K562 (cell line): ENCODE results near the gene LYRM1. TPM values are rescaled to one million over a fixed set of nuclear protein-coding genes. Genes with fewer than 3 reads are reported as not detected.

Source experiments
- ELF4 ChIP-seq: fragments of 450-650 bp; formaldehyde crosslinking; IDR thresholded peaks from 2 replicates; pipeline ENCODE4 v1.4.0; 2022; ENCODE audit warnings: missing genetic modification characterization
- HNRNPLL ChIP-seq: fragments of 200-400 bp; formaldehyde crosslinking; IDR thresholded peaks from 2 replicates; pipeline ENCODE4 v1.6.1; 2017; ENCODE audit warnings: low read length, low read depth, mild to moderate bottlenecking; ENCODE audit not compliant: poor library complexity, severe bottlenecking
- ILK ChIP-seq: fragments of 450-650 bp; IDR thresholded peaks from 2 replicates; pipeline ENCODE4 v1.6.1; 2016; ENCODE audit warnings: missing genetic modification characterization, low read depth, mild to moderate bottlenecking, missing compliant biosample characterization, moderate library complexity, borderline replicate concordance
- KLF13 ChIP-seq: fragments of 450-650 bp; IDR thresholded peaks from 2 replicates; pipeline ENCODE4 v1.6.1; 2016; ENCODE audit warnings: missing genetic modification characterization, low read depth, mild to moderate bottlenecking, missing compliant biosample characterization, moderate library complexity, borderline replicate concordance
- SMARCE1 ChIP-seq: fragments of 450-650 bp; IDR thresholded peaks from 2 replicates; pipeline ENCODE4 v1.7.1; 2016; ENCODE audit warnings: mild to moderate bottlenecking
- TRIM28 ChIP-seq: fragments of 450-650 bp; IDR thresholded peaks from 2 replicates; pipeline ENCODE4 v1.6.1; 2017
- ZNF134 ChIP-seq: fragments of 250-450 bp; sonication (Bioruptor Pico); conservative IDR thresholded peaks from 2 replicates; pipeline ENCODE4 v1.4.0; 2020
- ZNF282 ChIP-seq: sonication (generic); formaldehyde crosslinking; IDR thresholded peaks from 2 replicates; pipeline ENCODE4 v1.8.1; 2023; ENCODE audit warnings: missing genetic modification reagents
- polyA plus RNA-seq, 8 experiments: library from polyadenylated mRNA; depleted of rRNA in 4 of 8; stranded (reverse) in 5 of 8; unstranded in 3 of 8; fragments of >200 nt; fragmentation: Nextera tagmentation in 2 of 8; fragmentation: Illumina TruSeq in 1 of 8; extraction: Ambion mirVana in 2 of 8; extraction: Trizol in 1 of 8; gene quantifications; 2 replicates each; pipeline versions ENCODE4 v1.2.1 to v1.2.3, GENCODE V29; 2011 to 2014; ENCODE audit warnings: inconsistent platforms in 1 of 8, missing spikeins in 1 of 8
- total RNA-seq, 7 experiments: library from RNA; depleted of rRNA in 6 of 7; stranded (reverse); fragments of >200 nt in 6 of 7; fragmentation: Illumina TruSeq in 2 of 7; extraction: Trizol in 2 of 7; gene quantifications; 2 replicates each; pipeline versions ENCODE4 v1.2.1 to v1.2.3, GENCODE V29; 2011 to 2021; ENCODE audit warnings: low replicate concordance in 1 of 7
- TF ChIP-seq, protein P1 (sequence below), 2 experiments: fragments of 450-650 bp; IDR thresholded peaks; 2 replicates each; pipeline ENCODE4 v1.6.1; 2016; ENCODE audit warnings: mild to moderate bottlenecking in 2 of 2, borderline replicate concordance in 1 of 2, low read depth in 1 of 2, moderate library complexity in 1 of 2
- TF ChIP-seq, protein P2 (sequence below): fragments of 450-650 bp; formaldehyde crosslinking; IDR thresholded peaks from 2 replicates; pipeline ENCODE4 v1.4.0; 2022; ENCODE audit warnings: missing genetic modification characterization
- TF ChIP-seq, protein P3 (sequence below), 2 experiments: fragments of 150-350 bp in 1 of 2; IDR thresholded peaks; 2 replicates each; pipeline ENCODE4 v1.6.1; 2012 to 2016; ENCODE audit warnings: low read depth in 2 of 2, low read length in 2 of 2, mild to moderate bottlenecking in 1 of 2, moderate library complexity in 1 of 2

LYRM1 gene
- total and polyA plus RNA-seq, 9 of the 15 experiments (the other 6 are each of a cell fraction or from before 2014, with no cell fraction given): 17.5 to 44.1 (median 32.7) TPM

DNA sequence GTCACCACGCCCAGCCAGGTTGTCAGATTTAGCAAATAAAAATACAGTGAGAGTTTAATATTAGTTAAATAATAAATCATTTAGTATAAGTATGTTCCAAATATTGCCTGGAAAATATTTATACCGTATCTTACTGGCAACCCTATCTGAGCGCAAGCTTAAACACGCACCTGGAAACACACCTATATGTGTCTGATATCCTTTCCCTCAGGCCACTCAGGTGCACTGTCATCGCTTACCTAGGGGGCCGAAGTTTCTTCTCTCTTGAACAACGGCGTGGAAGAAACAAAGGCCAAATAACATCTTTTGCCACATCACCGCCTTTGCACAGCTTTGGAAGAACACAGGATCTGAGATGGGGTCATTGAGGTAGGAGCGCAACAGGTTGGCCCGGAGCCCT is 54.0 kb downstream of the LYRM1 start (continued):
- TF ChIP-seq, protein P1, sequence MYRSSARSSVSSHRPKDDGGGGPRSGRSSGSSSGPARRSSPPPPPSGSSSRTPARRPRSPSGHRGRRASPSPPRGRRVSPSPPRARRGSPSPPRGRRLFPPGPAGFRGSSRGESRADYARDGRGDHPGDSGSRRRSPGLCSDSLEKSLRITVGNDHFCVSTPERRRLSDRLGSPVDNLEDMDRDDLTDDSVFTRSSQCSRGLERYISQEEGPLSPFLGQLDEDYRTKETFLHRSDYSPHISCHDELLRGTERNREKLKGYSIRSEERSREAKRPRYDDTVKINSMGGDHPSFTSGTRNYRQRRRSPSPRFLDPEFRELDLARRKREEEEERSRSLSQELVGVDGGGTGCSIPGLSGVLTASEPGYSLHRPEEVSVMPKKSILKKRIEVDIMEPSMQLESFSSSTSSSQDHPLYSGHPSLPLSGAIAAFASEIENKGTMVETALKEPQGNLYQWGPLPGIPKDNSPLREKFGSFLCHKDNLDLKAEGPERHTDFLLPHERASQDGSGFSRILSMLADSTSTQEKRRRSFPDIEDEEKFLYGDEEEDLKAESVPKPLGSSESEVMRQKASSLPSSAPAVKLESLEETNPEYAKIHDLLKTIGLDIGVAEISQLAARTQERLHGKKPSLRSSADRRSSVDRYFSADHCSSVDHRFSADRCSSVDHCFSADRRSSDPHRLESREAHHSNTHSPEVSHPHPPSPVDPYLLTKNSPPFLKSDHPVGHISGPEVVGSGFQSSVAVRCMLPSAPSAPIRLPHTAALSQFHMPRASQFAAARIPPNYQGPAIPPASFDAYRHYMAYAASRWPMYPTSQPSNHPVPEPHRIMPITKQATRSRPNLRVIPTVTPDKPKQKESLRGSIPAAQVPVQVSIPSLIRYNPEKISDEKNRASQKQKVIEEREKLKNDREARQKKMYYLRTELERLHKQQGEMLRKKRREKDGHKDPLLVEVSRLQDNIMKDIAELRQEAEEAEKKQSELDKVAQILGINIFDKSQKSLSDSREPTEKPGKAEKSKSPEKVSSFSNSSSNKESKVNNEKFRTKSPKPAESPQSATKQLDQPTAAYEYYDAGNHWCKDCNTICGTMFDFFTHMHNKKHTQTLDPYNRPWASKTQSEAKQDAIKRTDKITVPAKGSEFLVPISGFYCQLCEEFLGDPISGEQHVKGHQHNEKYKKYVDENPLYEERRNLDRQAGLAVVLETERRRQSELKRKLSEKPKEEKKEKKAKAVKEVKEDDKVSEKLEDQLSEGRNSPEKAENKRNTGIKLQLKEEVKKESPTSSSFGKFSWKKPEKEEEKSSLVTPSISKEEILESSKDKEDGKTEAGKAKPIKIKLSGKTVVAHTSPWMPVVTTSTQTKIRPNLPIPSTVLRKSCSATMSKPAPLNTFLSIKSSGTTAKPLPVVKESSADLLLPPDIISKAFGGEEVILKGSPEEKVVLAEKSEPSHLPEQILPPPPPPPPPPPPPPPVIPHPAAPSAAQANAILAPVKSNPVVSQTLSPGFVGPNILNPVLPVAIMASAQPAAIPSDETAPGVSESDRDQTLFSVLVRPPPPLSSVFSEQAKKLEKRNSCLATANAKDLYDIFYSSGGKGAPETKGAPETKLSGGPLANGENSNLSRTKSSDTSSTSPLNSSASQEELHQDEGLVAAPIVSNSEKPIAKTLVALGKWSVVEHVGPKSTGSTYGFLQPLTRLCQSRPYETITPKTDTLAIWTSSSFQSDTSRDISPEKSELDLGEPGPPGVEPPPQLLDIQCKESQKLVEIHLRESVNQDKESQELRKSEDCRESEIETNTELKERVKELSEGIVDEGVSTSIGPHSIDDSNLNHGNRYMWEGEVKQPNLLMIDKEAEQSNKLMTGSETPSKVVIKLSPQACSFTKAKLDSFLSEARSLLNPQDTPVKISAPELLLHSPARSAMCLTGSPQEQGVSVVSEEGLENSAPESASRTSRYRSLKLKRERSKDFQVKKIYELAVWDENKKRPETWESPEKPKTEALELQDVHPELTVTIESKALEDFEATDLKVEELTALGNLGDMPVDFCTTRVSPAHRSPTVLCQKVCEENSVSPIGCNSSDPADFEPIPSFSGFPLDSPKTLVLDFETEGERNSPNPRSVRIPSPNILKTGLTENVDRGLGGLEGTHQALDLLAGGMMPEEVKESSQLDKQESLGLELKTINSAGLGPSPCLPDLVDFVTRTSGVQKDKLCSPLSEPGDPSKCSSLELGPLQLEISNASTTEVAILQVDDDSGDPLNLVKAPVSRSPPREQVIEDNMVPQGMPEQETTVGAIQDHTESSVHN (IDR thresholded peaks at IDR 0.05; ENCODE audit: borderline replicate concordance in 1 of 2, low read depth in 1 of 2): no peak
- TF ChIP-seq ELF4 (CRISPR knock-in tag): no peak
- TF ChIP-seq KLF13 (tag): no peak
- no peak for TF ChIP-seq TRIM28
- no peak for TF ChIP-seq HNRNPLL
- no peak for TF ChIP-seq SMARCE1
- no peak for TF ChIP-seq ILK
- TF ChIP-seq ZNF282 (CRISPR knock-in tag): no peak
- TF ChIP-seq, protein P2, sequence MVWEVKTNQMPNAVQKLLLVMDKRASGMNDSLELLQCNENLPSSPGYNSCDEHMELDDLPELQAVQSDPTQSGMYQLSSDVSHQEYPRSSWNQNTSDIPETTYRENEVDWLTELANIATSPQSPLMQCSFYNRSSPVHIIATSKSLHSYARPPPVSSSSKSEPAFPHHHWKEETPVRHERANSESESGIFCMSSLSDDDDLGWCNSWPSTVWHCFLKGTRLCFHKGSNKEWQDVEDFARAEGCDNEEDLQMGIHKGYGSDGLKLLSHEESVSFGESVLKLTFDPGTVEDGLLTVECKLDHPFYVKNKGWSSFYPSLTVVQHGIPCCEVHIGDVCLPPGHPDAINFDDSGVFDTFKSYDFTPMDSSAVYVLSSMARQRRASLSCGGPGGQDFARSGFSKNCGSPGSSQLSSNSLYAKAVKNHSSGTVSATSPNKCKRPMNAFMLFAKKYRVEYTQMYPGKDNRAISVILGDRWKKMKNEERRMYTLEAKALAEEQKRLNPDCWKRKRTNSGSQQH (CRISPR knock-in tag): no peak
- TF ChIP-seq, protein P3, sequence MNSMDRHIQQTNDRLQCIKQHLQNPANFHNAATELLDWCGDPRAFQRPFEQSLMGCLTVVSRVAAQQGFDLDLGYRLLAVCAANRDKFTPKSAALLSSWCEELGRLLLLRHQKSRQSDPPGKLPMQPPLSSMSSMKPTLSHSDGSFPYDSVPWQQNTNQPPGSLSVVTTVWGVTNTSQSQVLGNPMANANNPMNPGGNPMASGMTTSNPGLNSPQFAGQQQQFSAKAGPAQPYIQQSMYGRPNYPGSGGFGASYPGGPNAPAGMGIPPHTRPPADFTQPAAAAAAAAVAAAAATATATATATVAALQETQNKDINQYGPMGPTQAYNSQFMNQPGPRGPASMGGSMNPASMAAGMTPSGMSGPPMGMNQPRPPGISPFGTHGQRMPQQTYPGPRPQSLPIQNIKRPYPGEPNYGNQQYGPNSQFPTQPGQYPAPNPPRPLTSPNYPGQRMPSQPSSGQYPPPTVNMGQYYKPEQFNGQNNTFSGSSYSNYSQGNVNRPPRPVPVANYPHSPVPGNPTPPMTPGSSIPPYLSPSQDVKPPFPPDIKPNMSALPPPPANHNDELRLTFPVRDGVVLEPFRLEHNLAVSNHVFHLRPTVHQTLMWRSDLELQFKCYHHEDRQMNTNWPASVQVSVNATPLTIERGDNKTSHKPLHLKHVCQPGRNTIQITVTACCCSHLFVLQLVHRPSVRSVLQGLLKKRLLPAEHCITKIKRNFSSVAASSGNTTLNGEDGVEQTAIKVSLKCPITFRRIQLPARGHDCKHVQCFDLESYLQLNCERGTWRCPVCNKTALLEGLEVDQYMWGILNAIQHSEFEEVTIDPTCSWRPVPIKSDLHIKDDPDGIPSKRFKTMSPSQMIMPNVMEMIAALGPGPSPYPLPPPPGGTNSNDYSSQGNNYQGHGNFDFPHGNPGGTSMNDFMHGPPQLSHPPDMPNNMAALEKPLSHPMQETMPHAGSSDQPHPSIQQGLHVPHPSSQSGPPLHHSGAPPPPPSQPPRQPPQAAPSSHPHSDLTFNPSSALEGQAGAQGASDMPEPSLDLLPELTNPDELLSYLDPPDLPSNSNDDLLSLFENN (IDR thresholded peaks at IDR 0.05; ENCODE audit: low read depth in 2 of 2, low read length in 2 of 2): no peak
- no peak for TF ChIP-seq ZNF134 (CRISPR knock-in tag)
